Measurements from ENCODE around the gene AHNAK2.
"Not testable (repeated sequence)": the region's sequence is repeated elsewhere in the genome, so short reads cannot be mapped to it uniquely, and the experiment has no call there.

AHNAK2 gene

GRCh38 chr14:104977681-104978653 is at the start of gene AHNAK2:
AHNAK2 (minus strand) TSS chr14:104978374; CDS start chr14:104978237, 137 bp downstream.
- ATAC-seq: peak; percentile 71

DNA sequence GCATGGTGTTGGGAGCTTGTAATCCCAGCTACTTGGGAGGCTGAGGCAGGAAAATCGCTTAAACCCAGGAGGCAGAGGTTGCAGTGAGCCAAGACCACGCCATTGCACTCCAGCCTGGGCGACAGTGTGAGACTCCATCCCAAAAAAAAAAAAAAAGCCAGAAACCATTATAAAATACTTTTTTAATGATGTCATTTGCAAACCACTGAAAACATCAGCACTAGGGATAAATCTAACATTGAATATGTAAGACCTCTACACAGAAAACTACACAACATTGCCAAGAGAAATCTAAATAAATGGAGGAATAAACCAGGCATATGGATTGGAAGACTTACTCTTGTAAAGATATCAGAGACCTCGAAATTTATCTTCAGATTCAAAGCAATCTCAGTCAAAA is 49.5 kb upstream of the AHNAK2 start:
- not testable (repeated sequence) for DNase-seq, ATAC-seq

More at GRCh38 chr14:104977681-104978653, at the start of gene AHNAK2:
- DNase-seq: peak; percentile 70

GRCh38 chr14:105026802-105027563 is 48.8 kb upstream of the AHNAK2 start:
- ATAC-seq: no peak

GRCh38 chr14:105026033-105026785 is 48.0 kb upstream of the AHNAK2 start:
- ATAC-seq (peak; percentile 37), DNase-seq (no peak)

More at GRCh38 chr14:105026802-105027563, 48.8 kb upstream of the AHNAK2 start:
- no peak for DNase-seq

- DNase-seq (no peak), ATAC-seq (no peak)
Observed at GRCh38 chr14:105025429-105025828, 47.3 kb upstream of the AHNAK2 start.

DNA sequence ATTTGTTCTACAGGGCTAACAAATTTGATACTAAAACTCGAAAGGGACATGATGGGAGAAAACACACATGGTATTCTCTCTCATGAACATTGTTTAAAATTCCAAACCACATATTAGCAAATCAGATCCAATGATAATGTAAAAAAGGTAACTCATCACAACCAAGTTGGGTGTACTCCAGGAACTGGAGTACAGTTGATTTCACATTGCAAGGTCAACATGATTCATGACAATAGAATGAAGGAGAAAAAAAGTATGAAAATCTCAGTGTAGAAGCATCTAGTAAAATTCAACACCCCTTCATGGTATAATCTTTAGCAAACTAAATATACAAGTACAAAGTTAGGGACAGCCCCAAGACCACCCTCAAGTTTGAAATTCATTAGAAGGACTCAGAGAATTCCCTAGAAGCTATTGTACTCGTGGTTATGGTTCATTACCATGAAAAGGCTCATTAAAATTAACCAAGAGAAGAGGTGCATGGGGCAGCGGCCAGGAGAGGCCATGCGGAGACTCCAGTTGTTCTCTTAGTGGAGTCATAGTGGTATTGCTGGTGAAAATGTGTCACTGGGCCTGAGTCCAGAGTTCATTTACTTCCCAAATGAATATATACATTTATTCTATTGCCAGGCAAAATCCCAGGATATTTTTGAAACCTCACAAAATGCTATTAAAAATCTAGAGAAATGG is 45.8 kb upstream of the AHNAK2 start:
- no peak for ATAC-seq
- DNase-seq: no peak

GRCh38 chr14:105023144-105023543 is 45.0 kb upstream of the AHNAK2 start:
- no peak for ATAC-seq

GRCh38 chr14:105022276-105022670 is 44.1 kb upstream of the AHNAK2 start:
- DNase-seq (no peak), ATAC-seq (no peak)

More at GRCh38 chr14:105023144-105023543, 45.0 kb upstream of the AHNAK2 start:
- no peak for DNase-seq

- ATAC-seq: no peak
- DNase-seq: peak; percentile 63
Observed at GRCh38 chr14:105021656-105022275, 43.6 kb upstream of the AHNAK2 start.

GRCh38 chr14:105020815-105021655 is 42.9 kb upstream of the AHNAK2 start, which contains the start of gene CDCA4:
CDCA4 (minus strand) TSS chr14:105021083; CDS start chr14:105011929, 9,154 bp downstream.
- DNase-seq (peak; percentile 99), ATAC-seq (peak; percentile 86)

DNA sequence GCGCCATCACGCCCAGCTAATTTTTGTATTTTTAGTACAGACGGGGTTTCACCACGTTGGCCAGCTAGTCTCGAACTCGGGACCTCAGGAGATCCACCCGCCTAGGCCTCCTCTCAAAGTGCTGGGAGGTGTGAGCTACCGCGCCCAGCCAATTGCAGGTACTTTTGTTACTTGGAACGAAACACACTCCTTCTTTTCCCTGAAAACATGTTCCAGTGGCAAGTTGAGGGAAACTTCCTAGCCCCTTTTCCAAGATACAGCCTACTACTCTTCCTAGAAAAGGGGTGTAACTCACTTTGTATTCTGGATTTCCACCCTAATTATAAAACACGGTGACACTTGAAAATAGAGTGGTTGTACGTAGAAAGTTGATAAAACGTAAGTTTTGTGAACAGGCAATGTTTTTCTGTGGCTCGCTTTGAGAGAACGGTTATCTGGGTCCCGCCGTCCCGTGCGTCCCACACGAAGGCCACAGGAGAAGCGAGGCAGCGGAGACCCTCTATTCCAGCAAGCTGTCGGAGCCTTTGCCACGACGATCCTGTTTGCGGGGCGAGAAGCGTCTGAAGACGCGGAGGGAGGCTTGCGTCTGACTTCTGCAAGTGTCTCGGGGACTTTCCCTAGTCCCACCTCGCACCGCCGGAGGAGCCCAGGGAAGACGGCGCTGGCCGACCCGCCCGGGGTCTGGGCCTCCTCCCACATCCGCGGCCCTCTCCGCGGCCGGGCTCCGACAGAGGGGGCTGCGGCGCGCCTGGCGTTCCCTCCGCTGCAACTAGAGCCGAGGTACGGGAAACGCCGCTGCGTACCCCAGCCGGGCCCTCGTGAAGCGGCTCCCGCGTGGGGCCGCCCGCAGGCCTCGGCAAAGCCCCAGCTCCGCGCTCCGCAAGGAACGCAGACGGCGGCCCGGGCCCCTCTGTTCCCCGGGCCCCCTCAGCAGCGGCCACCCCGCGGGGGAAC is 42.0 kb upstream of the AHNAK2 start:
- ATAC-seq: peak; percentile 30
- DNase-seq: peak; percentile 73

- DNase-seq (no peak), ATAC-seq (no peak)
Observed at GRCh38 chr14:105018414-105018813, 40.2 kb upstream of the AHNAK2 start.

GRCh38 chr14:105015905-105016304 is 37.7 kb upstream of the AHNAK2 start:
- ATAC-seq (no peak), DNase-seq (no peak)

GRCh38 chr14:105015242-105015641 is 37.1 kb upstream of the AHNAK2 start:
- no peak for ATAC-seq
- no peak for DNase-seq

DNA sequence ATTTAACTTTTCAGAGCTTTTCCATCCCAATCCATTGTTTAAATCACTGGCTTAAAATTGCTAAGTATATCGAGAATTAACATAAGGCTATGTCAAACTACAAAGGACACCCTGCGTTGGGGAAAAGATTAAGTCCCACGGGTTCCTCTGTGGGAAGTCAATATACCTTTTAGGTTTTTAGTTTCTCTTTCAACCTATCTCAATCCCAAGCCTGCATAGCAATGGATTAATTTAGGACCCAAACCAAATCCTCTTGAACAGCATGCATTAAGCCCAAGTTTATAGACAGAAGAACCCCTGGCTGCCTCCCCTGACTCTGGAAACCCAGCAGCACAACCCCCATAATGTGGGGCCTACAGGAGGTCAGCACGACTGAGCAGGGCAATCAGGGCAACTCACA is 36.5 kb upstream of the AHNAK2 start:
- ATAC-seq (no peak), DNase-seq (no peak)

DNA sequence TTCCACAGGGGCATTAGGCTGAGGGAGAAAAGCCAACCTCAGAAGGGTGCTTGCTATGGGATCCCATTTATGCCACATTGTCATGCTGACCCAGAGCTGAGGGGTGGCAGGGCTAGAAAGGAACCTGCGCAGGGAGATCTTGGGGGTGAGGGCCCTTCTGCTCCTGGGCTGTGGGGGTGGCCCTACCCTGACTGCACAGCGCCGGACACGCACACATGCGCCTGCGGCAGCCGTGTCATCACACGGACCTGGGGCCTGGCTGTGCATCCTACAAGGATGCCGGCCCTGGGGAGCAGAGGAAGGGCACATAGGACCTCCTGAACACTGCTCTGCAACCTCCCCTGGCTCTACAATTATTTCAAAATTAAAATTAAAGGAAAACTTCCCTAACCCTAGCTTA is 35.9 kb upstream of the AHNAK2 start:
- ATAC-seq: no peak
- no peak for DNase-seq

DNA sequence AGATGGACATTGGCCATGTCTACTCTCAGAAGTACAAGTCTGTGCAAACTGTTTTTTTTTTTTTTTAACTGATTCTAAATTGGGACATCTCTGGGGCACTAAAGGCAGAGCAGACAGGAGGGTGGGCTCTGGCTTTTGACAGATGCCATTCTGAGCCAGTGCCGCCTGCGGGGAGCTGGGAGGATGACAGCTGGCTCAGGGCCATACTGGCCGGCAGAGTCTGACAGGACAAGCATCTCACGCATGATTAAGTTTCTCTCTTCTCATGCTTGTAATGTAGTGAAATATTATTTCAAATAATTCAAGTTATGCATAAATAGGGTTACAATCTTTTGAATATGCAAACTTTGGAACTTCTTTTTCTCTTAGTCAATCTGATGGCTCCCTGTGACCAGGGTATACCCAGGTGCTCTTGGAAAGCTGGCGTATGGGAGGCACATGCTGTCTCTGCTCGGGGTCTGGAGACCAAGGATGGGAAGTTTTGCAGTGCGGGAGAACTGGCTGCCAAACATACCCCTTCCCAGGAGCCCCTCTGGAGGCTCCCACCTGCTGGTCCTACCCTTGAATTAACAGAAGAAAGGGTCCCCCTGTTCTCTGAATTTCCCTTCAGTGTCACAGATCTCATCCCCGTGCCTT is 35.1 kb upstream of the AHNAK2 start:
- ATAC-seq (no peak), DNase-seq (no peak)
